ENCODE measurements around the gene DCAF7. TPM values are rescaled to one million over a fixed set of nuclear protein-coding genes. Genes with fewer than 3 reads are reported as not detected.
A peak's percentile ranks its signal among the peaks of the same experiment; 100 is the strongest.

The DCAF7 gene
- polyA plus RNA-seq, 1 of the 3 experiments (the other 2 are of a cell fraction): 63.5 TPM

GRCh38 chr17:63621684-63622573, 71.7 kb downstream of the DCAF7 start, which contains the start of gene MAP3K3:
Gene MAP3K3 (plus strand): TSS chr17:63622417. CDS start chr17:63622760, 343 bp downstream.
- Histone ChIP-seq H3K9me3 (no peaks in the 10 kb centered on the region), H3K9me2 (no peaks in the 10 kb centered on the region), H3K4me2 (peak within 1 kb of the TSS; percentile 97), H3K79me2 (ENCODE audit: insufficient read depth) (peaks cover 40% of the 10 kb centered on the region), H4K20me1 (ENCODE audit: insufficient read depth) (peaks cover 31% of the 10 kb centered on the region), H3K4me3 (ENCODE audit: low read depth in 2 of 2, low read length in 1 of 2) (peak within 1 kb of the TSS; percentile 79 to 87), H2AFZ (ENCODE audit: low read depth) (peak within 1 kb of the TSS; percentile 80), H3K27ac (ENCODE audit: low read depth in 2 of 2, low read length in 1 of 2) (peak within 1 kb of the TSS; percentile 42 to 88; a peak in 3 of 4 replicates), H3K36me3 (replicated peaks in 1 of 2; ENCODE audit: control insufficient read depth in 1 of 2, insufficient read depth in 2 of 2, low read length in 1 of 2) (no peaks in the 10 kb centered on the region), H3K4me1 (ENCODE audit: control insufficient read depth in 1 of 2, insufficient read depth in 2 of 2, low read depth in 1 of 2, low read length in 1 of 2) (peaks cover 13 to 14% of the 10 kb centered on the region in 2 experiments; a peak in 2 of 4 replicates), H3K27me3 (ENCODE audit: insufficient read depth) (no peaks in the 10 kb centered on the region), H3K9ac (peak within 1 kb of the TSS; percentile 74), H3F3A (replicated peaks; ENCODE audit: insufficient read depth) (peaks cover 3% of the 10 kb centered on the region)
- DNase-seq: peak; percentile 99
- ChIA-PET POLR2A (interaction anchor here (0.6 to 2.2 kb wide), 25 partner anchors 10 to 504 kb away, joined by 3 to 16 read pairs (median 5); partner anchors contain the start of genes CCDC47, CYB561, DDX42 and LIMD2), CTCF (interaction anchor here (0.7 to 29.2 kb wide), 16 partner anchors 10 to 219 kb away, joined by 3 to 827 read pairs (median 4); partner anchors contain the start of genes DCAF7 and LIMD2)
- under 1% methylated on average over 55 of the region's 75 CpGs for WGBS (ENCODE audit: low lambda C conversion rate)
- no peak for TF ChIP-seq USF1 (IDR thresholded peaks at IDR 0.05; ENCODE audit: borderline replicate concordance, low read depth)
- no peak for TF ChIP-seq ZBTB33 (IDR thresholded peaks at IDR 0.05; ENCODE audit: borderline replicate concordance, low read depth)
- TF ChIP-seq YY1 (IDR thresholded peaks at IDR 0.05; ENCODE audit: low read depth): no peak
- TF ChIP-seq, protein P1, sequence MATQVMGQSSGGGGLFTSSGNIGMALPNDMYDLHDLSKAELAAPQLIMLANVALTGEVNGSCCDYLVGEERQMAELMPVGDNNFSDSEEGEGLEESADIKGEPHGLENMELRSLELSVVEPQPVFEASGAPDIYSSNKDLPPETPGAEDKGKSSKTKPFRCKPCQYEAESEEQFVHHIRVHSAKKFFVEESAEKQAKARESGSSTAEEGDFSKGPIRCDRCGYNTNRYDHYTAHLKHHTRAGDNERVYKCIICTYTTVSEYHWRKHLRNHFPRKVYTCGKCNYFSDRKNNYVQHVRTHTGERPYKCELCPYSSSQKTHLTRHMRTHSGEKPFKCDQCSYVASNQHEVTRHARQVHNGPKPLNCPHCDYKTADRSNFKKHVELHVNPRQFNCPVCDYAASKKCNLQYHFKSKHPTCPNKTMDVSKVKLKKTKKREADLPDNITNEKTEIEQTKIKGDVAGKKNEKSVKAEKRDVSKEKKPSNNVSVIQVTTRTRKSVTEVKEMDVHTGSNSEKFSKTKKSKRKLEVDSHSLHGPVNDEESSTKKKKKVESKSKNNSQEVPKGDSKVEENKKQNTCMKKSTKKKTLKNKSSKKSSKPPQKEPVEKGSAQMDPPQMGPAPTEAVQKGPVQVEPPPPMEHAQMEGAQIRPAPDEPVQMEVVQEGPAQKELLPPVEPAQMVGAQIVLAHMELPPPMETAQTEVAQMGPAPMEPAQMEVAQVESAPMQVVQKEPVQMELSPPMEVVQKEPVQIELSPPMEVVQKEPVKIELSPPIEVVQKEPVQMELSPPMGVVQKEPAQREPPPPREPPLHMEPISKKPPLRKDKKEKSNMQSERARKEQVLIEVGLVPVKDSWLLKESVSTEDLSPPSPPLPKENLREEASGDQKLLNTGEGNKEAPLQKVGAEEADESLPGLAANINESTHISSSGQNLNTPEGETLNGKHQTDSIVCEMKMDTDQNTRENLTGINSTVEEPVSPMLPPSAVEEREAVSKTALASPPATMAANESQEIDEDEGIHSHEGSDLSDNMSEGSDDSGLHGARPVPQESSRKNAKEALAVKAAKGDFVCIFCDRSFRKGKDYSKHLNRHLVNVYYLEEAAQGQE (IDR thresholded peaks at IDR 0.05; ENCODE audit: low read depth, low read length): 0 out of 2 replicates have a peak, but pooled peaks have one; percentile 16
- TF ChIP-seq, protein P2, sequence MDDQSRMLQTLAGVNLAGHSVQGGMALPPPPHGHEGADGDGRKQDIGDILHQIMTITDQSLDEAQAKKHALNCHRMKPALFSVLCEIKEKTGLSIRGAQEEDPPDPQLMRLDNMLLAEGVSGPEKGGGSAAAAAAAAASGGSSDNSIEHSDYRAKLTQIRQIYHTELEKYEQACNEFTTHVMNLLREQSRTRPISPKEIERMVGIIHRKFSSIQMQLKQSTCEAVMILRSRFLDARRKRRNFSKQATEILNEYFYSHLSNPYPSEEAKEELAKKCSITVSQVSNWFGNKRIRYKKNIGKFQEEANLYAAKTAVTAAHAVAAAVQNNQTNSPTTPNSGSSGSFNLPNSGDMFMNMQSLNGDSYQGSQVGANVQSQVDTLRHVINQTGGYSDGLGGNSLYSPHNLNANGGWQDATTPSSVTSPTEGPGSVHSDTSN (IDR thresholded peaks at IDR 0.05): peak; percentile 99
- TF ChIP-seq GATA2 (CRISPR knock-in tag; IDR thresholded peaks at IDR 0.05): no peak
- TF ChIP-seq TCF12 (IDR thresholded peaks at IDR 0.05): no peak; the same call in 1 of the 2 replicates
- TF ChIP-seq USF2 (IDR thresholded peaks at IDR 0.05; ENCODE audit: borderline replicate concordance, low read depth, low read length): no peak
- peak; percentile 63 for TF ChIP-seq MXI1 (IDR thresholded peaks at IDR 0.05; ENCODE audit: low read depth, low read length)
- TF ChIP-seq FOXJ3 (CRISPR knock-in tag; IDR thresholded peaks at IDR 0.05): no peak
- TF ChIP-seq RFX5 (IDR thresholded peaks at IDR 0.05; ENCODE audit: low read length): peak; percentile 86
- no peak for TF ChIP-seq MEF2A (IDR thresholded peaks at IDR 0.05; ENCODE audit: borderline replicate concordance, low read depth)
- TF ChIP-seq, protein P3, sequence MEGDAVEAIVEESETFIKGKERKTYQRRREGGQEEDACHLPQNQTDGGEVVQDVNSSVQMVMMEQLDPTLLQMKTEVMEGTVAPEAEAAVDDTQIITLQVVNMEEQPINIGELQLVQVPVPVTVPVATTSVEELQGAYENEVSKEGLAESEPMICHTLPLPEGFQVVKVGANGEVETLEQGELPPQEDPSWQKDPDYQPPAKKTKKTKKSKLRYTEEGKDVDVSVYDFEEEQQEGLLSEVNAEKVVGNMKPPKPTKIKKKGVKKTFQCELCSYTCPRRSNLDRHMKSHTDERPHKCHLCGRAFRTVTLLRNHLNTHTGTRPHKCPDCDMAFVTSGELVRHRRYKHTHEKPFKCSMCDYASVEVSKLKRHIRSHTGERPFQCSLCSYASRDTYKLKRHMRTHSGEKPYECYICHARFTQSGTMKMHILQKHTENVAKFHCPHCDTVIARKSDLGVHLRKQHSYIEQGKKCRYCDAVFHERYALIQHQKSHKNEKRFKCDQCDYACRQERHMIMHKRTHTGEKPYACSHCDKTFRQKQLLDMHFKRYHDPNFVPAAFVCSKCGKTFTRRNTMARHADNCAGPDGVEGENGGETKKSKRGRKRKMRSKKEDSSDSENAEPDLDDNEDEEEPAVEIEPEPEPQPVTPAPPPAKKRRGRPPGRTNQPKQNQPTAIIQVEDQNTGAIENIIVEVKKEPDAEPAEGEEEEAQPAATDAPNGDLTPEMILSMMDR (IDR thresholded peaks at IDR 0.05): no peak; the same call in 1 of the 2 replicates
- TF ChIP-seq SIN3A (IDR thresholded peaks at IDR 0.05; ENCODE audit: borderline replicate concordance, low read depth, low read length): no peak; the same call in 1 of the 2 replicates
- TF ChIP-seq IRF3 (IDR thresholded peaks at IDR 0.05; ENCODE audit: low read depth, low read length): peak; percentile 77
- TF ChIP-seq ELF1 (IDR thresholded peaks at IDR 0.05): 0 out of 2 replicates have a peak, but pooled peaks have one; percentile 15
- TF ChIP-seq CHD2 (IDR thresholded peaks at IDR 0.05; ENCODE audit: low read length, partially characterized antibody): peak; percentile 95
- peak; percentile 78 for TF ChIP-seq NRF1 (IDR thresholded peaks at IDR 0.05; ENCODE audit: low read depth, low read length)

All from SK-N-SH (cell line).